HepG2 (cell line): ENCODE measurements around the gene KCNE2. TPM values are rescaled to one million over a fixed set of nuclear protein-coding genes. Genes with fewer than 3 reads are reported as not detected.

ENCODE experiments used
- FOXP1 ChIP-seq, 2 experiments: fragments of 450-650 bp in 1 of 2; IDR thresholded peaks; 2 replicates each; pipeline ENCODE4 v1.6.1; 2017 to 2018; ENCODE audit warnings: antibody characterized with exemption in 1 of 2
- MED13 ChIP-seq: sonication (generic); formaldehyde crosslinking; IDR thresholded peaks from 2 replicates; pipeline ENCODE4 v1.5.0; 2020; ENCODE audit warnings: missing genetic modification reagents
- MZF1 ChIP-seq: sonication (generic); formaldehyde crosslinking; IDR thresholded peaks from 2 replicates; pipeline ENCODE4 v1.8.1; 2023; ENCODE audit warnings: mild to moderate bottlenecking, missing genetic modification reagents, borderline replicate concordance
- SOX5 ChIP-seq: IDR thresholded peaks from 2 replicates; pipeline ENCODE4 v1.6.1; 2016; ENCODE audit warnings: borderline replicate concordance
- ZNF441 ChIP-seq: sonication (generic); formaldehyde crosslinking; IDR thresholded peaks from 2 replicates; pipeline ENCODE4 v1.7.0; 2021; ENCODE audit warnings: missing genetic modification reagents, borderline replicate concordance
- ZNF878 ChIP-seq: sonication (generic); formaldehyde crosslinking; IDR thresholded peaks from 2 replicates; pipeline ENCODE4 v1.8.1; 2023; ENCODE audit warnings: mild to moderate bottlenecking, missing genetic modification reagents, moderate library complexity
- polyA plus RNA-seq, 8 experiments: library from polyadenylated mRNA; depleted of rRNA in 3 of 8; stranded (reverse) in 7 of 8; unstranded in 1 of 8; fragments of >200 nt; fragmentation: Illumina TruSeq in 4 of 8; extraction: Trizol in 4 of 8; gene quantifications; 2 replicates each; pipeline versions ENCODE4 v1.2.1 to v1.2.3, GENCODE V29; 2011 to 2016; ENCODE audit warnings: low read depth in 4 of 8, missing spikeins in 1 of 8, mixed read lengths in 1 of 8; ENCODE audit not compliant: insufficient read depth in 1 of 8
- total RNA-seq, 5 experiments: library from RNA; depleted of rRNA; stranded (reverse); fragments of >200 nt; fragmentation: Illumina TruSeq; extraction: Trizol; gene quantifications; 2 replicates each; pipeline ENCODE4 v1.2.3, GENCODE V29; 2016; ENCODE audit warnings: low read depth in 1 of 5
- TF ChIP-seq, protein P1 (sequence below): sonication (generic); formaldehyde crosslinking; IDR thresholded peaks from 2 replicates; pipeline ENCODE4 v1.8.0; 2022; ENCODE audit warnings: missing genetic modification reagents, mild to moderate bottlenecking, inconsistent platforms, borderline replicate concordance
- TF ChIP-seq, protein P2 (sequence below): sonication (generic); formaldehyde crosslinking; IDR thresholded peaks from 2 replicates; pipeline ENCODE4 v1.4.0; 2020; ENCODE audit warnings: missing genetic modification reagents
- TF ChIP-seq, protein P3 (sequence below): IDR thresholded peaks from 2 replicates; pipeline ENCODE4 v1.6.1; 2016; ENCODE audit warnings: mild to moderate bottlenecking

Gene KCNE2
- total and polyA plus RNA-seq, 2 of the 13 experiments (the other 11 are each of a cell fraction or from before 2014, with no cell fraction given) = not detected

DNA sequence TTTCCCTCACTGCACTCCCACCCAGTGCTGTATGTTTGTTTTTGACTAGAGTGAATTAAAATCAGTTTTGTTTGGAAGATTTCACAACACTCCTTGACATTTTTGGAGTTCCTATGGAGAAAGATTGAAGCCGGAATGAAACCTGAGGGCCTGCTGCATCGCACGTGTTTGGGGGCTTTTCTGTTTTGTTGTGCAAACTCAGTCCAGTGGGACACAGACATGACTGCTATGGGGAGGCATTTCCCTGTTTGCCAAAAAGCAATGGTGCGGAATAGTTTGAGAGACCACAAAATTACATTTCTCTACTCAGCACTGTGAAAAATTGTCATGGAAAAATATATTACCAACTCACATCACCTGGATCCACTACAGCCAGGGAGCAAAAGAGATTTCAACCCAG lies 43.8 kb upstream of the KCNE2 start (continued):
- TF ChIP-seq, protein P1, sequence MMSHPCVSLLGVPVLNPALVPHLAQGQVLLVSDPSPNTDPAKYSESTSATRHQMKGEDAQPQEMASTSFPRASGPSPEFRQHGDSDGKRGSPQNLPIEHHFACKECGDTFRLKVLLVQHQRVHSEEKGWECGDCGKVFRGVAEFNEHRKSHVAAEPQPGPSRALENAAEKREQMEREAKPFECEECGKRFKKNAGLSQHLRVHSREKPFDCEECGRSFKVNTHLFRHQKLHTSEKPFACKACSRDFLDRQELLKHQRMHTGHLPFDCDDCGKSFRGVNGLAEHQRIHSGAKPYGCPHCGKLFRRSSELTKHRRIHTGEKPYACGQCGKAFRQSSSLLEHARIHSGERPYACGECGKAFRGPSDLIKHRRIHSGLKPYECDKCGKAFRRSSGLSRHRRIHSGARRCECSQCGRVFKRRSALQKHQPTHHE (CRISPR knock-in tag) = no peak
- no peak for TF ChIP-seq MZF1 (CRISPR knock-in tag)
- TF ChIP-seq, protein P2, sequence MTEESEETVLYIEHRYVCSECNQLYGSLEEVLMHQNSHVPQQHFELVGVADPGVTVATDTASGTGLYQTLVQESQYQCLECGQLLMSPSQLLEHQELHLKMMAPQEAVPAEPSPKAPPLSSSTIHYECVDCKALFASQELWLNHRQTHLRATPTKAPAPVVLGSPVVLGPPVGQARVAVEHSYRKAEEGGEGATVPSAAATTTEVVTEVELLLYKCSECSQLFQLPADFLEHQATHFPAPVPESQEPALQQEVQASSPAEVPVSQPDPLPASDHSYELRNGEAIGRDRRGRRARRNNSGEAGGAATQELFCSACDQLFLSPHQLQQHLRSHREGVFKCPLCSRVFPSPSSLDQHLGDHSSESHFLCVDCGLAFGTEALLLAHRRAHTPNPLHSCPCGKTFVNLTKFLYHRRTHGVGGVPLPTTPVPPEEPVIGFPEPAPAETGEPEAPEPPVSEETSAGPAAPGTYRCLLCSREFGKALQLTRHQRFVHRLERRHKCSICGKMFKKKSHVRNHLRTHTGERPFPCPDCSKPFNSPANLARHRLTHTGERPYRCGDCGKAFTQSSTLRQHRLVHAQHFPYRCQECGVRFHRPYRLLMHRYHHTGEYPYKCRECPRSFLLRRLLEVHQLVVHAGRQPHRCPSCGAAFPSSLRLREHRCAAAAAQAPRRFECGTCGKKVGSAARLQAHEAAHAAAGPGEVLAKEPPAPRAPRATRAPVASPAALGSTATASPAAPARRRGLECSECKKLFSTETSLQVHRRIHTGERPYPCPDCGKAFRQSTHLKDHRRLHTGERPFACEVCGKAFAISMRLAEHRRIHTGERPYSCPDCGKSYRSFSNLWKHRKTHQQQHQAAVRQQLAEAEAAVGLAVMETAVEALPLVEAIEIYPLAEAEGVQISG (CRISPR knock-in tag) = no peak
- TF ChIP-seq, protein P3, sequence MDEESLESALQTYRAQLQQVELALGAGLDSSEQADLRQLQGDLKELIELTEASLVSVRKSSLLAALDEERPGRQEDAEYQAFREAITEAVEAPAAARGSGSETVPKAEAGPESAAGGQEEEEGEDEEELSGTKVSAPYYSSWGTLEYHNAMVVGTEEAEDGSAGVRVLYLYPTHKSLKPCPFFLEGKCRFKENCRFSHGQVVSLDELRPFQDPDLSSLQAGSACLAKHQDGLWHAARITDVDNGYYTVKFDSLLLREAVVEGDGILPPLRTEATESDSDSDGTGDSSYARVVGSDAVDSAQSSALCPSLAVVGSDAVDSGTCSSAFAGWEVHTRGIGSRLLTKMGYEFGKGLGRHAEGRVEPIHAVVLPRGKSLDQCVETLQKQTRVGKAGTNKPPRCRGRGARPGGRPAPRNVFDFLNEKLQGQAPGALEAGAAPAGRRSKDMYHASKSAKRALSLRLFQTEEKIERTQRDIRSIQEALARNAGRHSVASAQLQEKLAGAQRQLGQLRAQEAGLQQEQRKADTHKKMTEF (CRISPR knock-in tag) = no peak
- TF ChIP-seq SOX5 = no peak
- no peak for TF ChIP-seq ZNF878 (CRISPR knock-in tag)
- TF ChIP-seq ZNF441 (CRISPR knock-in tag) = no peak
- no peak for TF ChIP-seq FOXP1 (IDR thresholded peaks at IDR 0.05)
- no peak for TF ChIP-seq FOXP1 (CRISPR knock-in tag; IDR thresholded peaks at IDR 0.05)
- TF ChIP-seq MED13 = no peak
